GM23338 (cell line): Measurements from ENCODE around the gene PRPF31. TPM values are rescaled to one million over a fixed set of nuclear protein-coding genes. Genes with fewer than 3 reads are reported as not detected.

ENCODE experiments used
- ATAC-seq: fragments of 200-7000 bp; cut with Tn5 transposase; 3 replicates; pipeline ENCODE4 v1.9.1; 2020
- DNase-seq: peaks from one replicate; pipeline ENCODE4 v3.0.0-alpha.2; 2015; ENCODE audit warnings: low spot score
- H2AFZ ChIP-seq: fragments of 200-600 bp; sonication (generic); 2 replicates; pipeline ENCODE4 v1.8.0; 2016; ENCODE audit warnings: antibody characterized with exemption, mild to moderate bottlenecking, moderate library complexity
- H3F3A ChIP-seq: fragments of 200-600 bp; sonication (generic); replicated peaks from 2 replicates; pipeline ENCODE4 v1.8.0; 2017; ENCODE audit warnings: antibody characterized with exemption, mixed run types, low read depth
- H3K27ac ChIP-seq: fragments of 200-600 bp; sonication (generic); 2 replicates; pipeline ENCODE4 v1.6.1; 2016; ENCODE audit warnings: low read depth
- H3K27me3 ChIP-seq: fragments of 200-600 bp; sonication (generic); 2 replicates; pipeline ENCODE4 v1.8.0; 2016; ENCODE audit warnings: mild to moderate bottlenecking, mixed run types, moderate library complexity; ENCODE audit not compliant: insufficient read depth
- H3K36me3 ChIP-seq: fragments of 200-600 bp; sonication (generic); 2 replicates; pipeline ENCODE4 v1.8.0; 2016; ENCODE audit warnings: mild to moderate bottlenecking; ENCODE audit not compliant: insufficient read depth
- H3K4me1 ChIP-seq: fragments of 200-600 bp; sonication (generic); 2 replicates; pipeline ENCODE4 v1.8.0; 2016; ENCODE audit warnings: mild to moderate bottlenecking, moderate library complexity; ENCODE audit not compliant: insufficient read depth
- H3K4me2 ChIP-seq: fragments of 200-600 bp; sonication (generic); 2 replicates; pipeline ENCODE4 v1.7.1; 2017; ENCODE audit warnings: mixed run types
- H3K4me3 ChIP-seq: fragments of 200-600 bp; sonication (generic); 2 replicates; pipeline ENCODE4 v1.6.1; 2016; ENCODE audit warnings: mixed run types
- H3K79me2 ChIP-seq: fragments of 200-600 bp; sonication (generic); replicated peaks from 2 replicates; pipeline ENCODE4 v1.8.0; 2017; ENCODE audit warnings: mild to moderate bottlenecking; ENCODE audit not compliant: insufficient read depth
- H3K9me2 ChIP-seq: fragments of 200-600 bp; sonication (generic); 2 replicates; pipeline ENCODE4 v1.8.0; 2017; ENCODE audit not compliant: insufficient read depth
- H4K20me1 ChIP-seq: fragments of 200-600 bp; sonication (generic); replicated peaks from 2 replicates; pipeline ENCODE4 v1.8.0; 2017; ENCODE audit warnings: mild to moderate bottlenecking; ENCODE audit not compliant: insufficient read depth
- H3K27ac Mint-ChIP-seq: 2 replicates; pipeline ENCODE4 v1.8.0; 2020; ENCODE audit warnings: inconsistent platforms, mild to moderate bottlenecking, moderate library complexity, mixed read lengths
- H3K27me3 Mint-ChIP-seq: 3 replicates; pipeline ENCODE4 v1.8.0; 2022; ENCODE audit warnings: low read depth, mild to moderate bottlenecking, moderate library complexity, mixed read lengths, inconsistent platforms; ENCODE audit not compliant: insufficient read depth, poor library complexity
- H3K36me3 Mint-ChIP-seq: 3 replicates; pipeline ENCODE4 v1.8.0; 2021; ENCODE audit warnings: low read depth, mild to moderate bottlenecking, inconsistent platforms, moderate library complexity, mixed read lengths
- H3K4me1 Mint-ChIP-seq: 3 replicates; pipeline ENCODE4 v1.8.0; 2020; ENCODE audit warnings: mild to moderate bottlenecking, inconsistent platforms, mixed read lengths
- H3K4me3 Mint-ChIP-seq: 3 replicates; pipeline ENCODE4 v1.8.0; 2021; ENCODE audit warnings: moderate library complexity, mild to moderate bottlenecking, inconsistent platforms, mixed read lengths
- H3K9me3 Mint-ChIP-seq: 3 replicates; pipeline ENCODE4 v1.8.0; 2020; ENCODE audit warnings: moderate library complexity, mild to moderate bottlenecking, inconsistent platforms, mixed read lengths
- CREB1 ChIP-seq: fragments of 250-450 bp; sonication (Bioruptor Pico); IDR thresholded peaks from 2 replicates; pipeline ENCODE4 v1.5.0; 2020; ENCODE audit warnings: low read depth, mild to moderate bottlenecking, moderate library complexity
- EZH2 ChIP-seq: fragments of 200-600 bp; sonication (generic); IDR thresholded peaks from one replicate; pipeline ENCODE4 v1.8.0; 2017; ENCODE audit warnings: antibody characterized with exemption, mild to moderate bottlenecking, low read depth; ENCODE audit not compliant: unreplicated experiment
- EZH2phosphoT487 ChIP-seq: fragments of 200-600 bp; sonication (generic); IDR thresholded peaks from one replicate; pipeline ENCODE4 v1.8.1; 2018; ENCODE audit warnings: antibody characterized with exemption; ENCODE audit not compliant: unreplicated experiment
- NANOG ChIP-seq: IDR thresholded peaks from 2 replicates; pipeline ENCODE4 v1.6.1; 2016; ENCODE audit warnings: antibody characterized with exemption, borderline replicate concordance
- ZNF114 ChIP-seq: fragments of 250-450 bp; sonication (Bioruptor Pico); IDR thresholded peaks from 2 replicates; pipeline ENCODE4 v1.5.0; 2020; ENCODE audit warnings: mild to moderate bottlenecking, moderate library complexity
- polyA plus RNA-seq: library from polyadenylated mRNA; unstranded; fragments of >200 nt; fragmentation: Nextera tagmentation; extraction: Ambion mirVana; gene quantifications from 2 replicates; pipeline ENCODE4 v1.2.1, GENCODE V29; 2016
- total RNA-seq: library from RNA; depleted of rRNA; stranded (reverse); fragments of >200 nt; shearing (Covaris generic); gene quantifications from 2 replicates; pipeline ENCODE4 v1.2.3, GENCODE V29; 2014
- TF ChIP-seq, protein P1 (sequence below), 2 experiments: fragments of 200-600 bp in 1 of 2; sonication (generic) in 1 of 2; conservative IDR thresholded peaks; 2 replicates each; pipeline versions ENCODE4 v1.5.1 to v1.6.1; 2016 to 2017; ENCODE audit warnings: antibody characterized with exemption in 2 of 2, low read depth in 2 of 2, mild to moderate bottlenecking in 2 of 2, moderate library complexity in 1 of 2
- TF ChIP-seq, protein P2 (sequence below): fragments of 250-450 bp; sonication (Bioruptor Pico); IDR thresholded peaks from 2 replicates; pipeline ENCODE4 v1.5.0; 2020; ENCODE audit warnings: mild to moderate bottlenecking, moderate library complexity

The PRPF31 gene
- total and polyA plus RNA-seq, 2 experiments from 2014 or later: 83.3 to 94.2 TPM

DNA sequence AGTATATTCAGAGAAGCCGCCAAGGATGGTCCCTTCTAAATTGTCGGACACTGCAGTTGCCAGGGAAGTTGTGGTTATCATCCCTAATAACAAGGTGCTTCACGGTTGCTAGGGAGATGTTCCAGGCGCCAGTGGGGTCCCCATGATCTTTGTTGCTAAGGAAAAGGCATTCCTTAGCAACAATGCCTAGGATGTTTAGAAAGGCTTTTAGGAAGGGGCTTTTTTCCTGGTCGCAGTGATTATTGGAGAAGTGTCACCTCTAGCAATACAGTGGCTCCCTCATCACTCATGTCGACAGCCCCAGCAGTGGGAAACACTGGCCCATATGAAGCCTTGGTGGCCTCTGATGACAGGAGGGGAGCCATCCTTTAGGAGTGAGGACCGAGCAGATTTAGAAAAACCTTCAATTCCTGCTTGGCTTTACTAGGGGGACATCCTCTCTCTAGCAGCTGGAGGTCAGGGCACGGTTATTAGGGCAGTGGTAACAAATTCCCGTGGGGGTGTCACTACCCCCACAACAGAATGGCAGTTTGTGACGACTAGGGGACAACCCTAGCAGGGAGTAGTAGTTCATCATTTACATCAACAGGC is 63.8 kb downstream of the PRPF31 start:
- H3K4me1 ChIP-seq: no peaks in the 10 kb centered on the region; the same call in 1 of the 2 replicates
- H3K27ac Mint-ChIP-seq: peak overlapping the region; percentile 74; the same call in 1 of the 2 replicates
- peaks cover 13% of the 10 kb centered on the region for H4K20me1 ChIP-seq
- ATAC-seq: no peak
- peaks cover 9% of the 10 kb centered on the region; the same call in 1 of the 2 replicates for H3K36me3 ChIP-seq
- peaks cover 36% of the 10 kb centered on the region for H3K36me3 Mint-ChIP-seq
- no peak overlapping the region for H2AFZ ChIP-seq
- H3K27me3 ChIP-seq: no peaks in the 10 kb centered on the region
- H3K4me1 Mint-ChIP-seq: peaks cover 14% of the 10 kb centered on the region
- no peaks in the 10 kb centered on the region for H3K9me2 ChIP-seq
- no peak for DNase-seq
- no peak overlapping the region for H3K4me3 Mint-ChIP-seq
- H3K4me3 ChIP-seq: no peak overlapping the region
- H3F3A ChIP-seq: peaks cover 7% of the 10 kb centered on the region
- peaks cover 23% of the 10 kb centered on the region for H3K27me3 Mint-ChIP-seq
- H3K27ac ChIP-seq: no peak overlapping the region
- no peaks in the 10 kb centered on the region for H3K79me2 ChIP-seq
- TF ChIP-seq EZH2: no peak
- no peak for TF ChIP-seq EZH2phosphoT487
- no peak for TF ChIP-seq CREB1
- TF ChIP-seq NANOG: no peak
- no peak for TF ChIP-seq ZNF114
- TF ChIP-seq, protein P1, sequence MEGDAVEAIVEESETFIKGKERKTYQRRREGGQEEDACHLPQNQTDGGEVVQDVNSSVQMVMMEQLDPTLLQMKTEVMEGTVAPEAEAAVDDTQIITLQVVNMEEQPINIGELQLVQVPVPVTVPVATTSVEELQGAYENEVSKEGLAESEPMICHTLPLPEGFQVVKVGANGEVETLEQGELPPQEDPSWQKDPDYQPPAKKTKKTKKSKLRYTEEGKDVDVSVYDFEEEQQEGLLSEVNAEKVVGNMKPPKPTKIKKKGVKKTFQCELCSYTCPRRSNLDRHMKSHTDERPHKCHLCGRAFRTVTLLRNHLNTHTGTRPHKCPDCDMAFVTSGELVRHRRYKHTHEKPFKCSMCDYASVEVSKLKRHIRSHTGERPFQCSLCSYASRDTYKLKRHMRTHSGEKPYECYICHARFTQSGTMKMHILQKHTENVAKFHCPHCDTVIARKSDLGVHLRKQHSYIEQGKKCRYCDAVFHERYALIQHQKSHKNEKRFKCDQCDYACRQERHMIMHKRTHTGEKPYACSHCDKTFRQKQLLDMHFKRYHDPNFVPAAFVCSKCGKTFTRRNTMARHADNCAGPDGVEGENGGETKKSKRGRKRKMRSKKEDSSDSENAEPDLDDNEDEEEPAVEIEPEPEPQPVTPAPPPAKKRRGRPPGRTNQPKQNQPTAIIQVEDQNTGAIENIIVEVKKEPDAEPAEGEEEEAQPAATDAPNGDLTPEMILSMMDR (conservative IDR thresholded peaks at IDR 0.05; ENCODE audit: low read depth in 2 of 2): no peak
- TF ChIP-seq, protein P2, sequence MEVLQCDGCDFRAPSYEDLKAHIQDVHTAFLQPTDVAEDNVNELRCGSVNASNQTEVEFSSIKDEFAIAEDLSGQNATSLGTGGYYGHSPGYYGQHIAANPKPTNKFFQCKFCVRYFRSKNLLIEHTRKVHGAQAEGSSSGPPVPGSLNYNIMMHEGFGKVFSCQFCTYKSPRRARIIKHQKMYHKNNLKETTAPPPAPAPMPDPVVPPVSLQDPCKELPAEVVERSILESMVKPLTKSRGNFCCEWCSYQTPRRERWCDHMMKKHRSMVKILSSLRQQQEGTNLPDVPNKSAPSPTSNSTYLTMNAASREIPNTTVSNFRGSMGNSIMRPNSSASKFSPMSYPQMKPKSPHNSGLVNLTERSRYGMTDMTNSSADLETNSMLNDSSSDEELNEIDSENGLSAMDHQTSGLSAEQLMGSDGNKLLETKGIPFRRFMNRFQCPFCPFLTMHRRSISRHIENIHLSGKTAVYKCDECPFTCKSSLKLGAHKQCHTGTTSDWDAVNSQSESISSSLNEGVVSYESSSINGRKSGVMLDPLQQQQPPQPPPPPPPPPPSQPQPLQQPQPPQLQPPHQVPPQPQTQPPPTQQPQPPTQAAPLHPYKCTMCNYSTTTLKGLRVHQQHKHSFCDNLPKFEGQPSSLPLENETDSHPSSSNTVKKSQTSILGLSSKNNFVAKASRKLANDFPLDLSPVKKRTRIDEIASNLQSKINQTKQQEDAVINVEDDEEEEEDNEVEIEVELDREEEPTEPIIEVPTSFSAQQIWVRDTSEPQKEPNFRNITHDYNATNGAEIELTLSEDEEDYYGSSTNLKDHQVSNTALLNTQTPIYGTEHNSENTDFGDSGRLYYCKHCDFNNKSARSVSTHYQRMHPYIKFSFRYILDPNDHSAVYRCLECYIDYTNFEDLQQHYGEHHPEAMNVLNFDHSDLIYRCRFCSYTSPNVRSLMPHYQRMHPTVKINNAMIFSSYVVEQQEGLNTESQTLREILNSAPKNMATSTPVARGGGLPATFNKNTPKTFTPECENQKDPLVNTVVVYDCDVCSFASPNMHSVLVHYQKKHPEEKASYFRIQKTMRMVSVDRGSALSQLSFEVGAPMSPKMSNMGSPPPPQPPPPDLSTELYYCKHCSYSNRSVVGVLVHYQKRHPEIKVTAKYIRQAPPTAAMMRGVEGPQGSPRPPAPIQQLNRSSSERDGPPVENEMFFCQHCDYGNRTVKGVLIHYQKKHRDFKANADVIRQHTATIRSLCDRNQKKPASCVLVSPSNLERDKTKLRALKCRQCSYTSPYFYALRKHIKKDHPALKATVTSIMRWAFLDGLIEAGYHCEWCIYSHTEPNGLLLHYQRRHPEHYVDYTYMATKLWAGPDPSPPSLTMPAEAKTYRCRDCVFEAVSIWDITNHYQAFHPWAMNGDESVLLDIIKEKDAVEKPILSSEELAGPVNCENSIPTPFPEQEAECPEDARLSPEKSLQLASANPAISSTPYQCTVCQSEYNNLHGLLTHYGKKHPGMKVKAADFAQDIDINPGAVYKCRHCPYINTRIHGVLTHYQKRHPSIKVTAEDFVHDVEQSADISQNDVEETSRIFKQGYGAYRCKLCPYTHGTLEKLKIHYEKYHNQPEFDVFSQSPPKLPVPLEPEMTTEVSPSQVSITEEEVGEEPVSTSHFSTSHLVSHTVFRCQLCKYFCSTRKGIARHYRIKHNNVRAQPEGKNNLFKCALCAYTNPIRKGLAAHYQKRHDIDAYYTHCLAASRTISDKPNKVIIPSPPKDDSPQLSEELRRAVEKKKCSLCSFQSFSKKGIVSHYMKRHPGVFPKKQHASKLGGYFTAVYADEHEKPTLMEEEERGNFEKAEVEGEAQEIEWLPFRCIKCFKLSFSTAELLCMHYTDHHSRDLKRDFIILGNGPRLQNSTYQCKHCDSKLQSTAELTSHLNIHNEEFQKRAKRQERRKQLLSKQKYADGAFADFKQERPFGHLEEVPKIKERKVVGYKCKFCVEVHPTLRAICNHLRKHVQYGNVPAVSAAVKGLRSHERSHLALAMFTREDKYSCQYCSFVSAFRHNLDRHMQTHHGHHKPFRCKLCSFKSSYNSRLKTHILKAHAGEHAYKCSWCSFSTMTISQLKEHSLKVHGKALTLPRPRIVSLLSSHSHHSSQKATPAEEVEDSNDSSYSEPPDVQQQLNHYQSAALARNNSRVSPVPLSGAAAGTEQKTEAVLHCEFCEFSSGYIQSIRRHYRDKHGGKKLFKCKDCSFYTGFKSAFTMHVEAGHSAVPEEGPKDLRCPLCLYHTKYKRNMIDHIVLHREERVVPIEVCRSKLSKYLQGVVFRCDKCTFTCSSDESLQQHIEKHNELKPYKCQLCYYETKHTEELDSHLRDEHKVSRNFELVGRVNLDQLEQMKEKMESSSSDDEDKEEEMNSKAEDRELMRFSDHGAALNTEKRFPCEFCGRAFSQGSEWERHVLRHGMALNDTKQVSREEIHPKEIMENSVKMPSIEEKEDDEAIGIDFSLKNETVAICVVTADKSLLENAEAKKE: no peak
- peak overlapping the region; percentile 65; the same call in 1 of the 2 replicates for H3K4me2 ChIP-seq
- H3K9me3 Mint-ChIP-seq: no peaks in the 10 kb centered on the region; the same call in 2 of the 3 replicates
